HEK293 (cell line): Measurements from ENCODE around the gene C6orf141.

Experiments used
- KLF9 ChIP-seq: fragments of 450-650 bp; formaldehyde crosslinking; IDR thresholded peaks from 2 replicates; pipeline ENCODE4 v1.5.1; 2016; ENCODE audit warnings: missing biosample characterization, missing genetic modification characterization, low read depth
- MZF1 ChIP-seq: fragments of 450-650 bp; formaldehyde crosslinking; IDR thresholded peaks from 2 replicates; pipeline ENCODE4 v1.5.1; 2017; ENCODE audit warnings: missing biosample characterization, missing genetic modification characterization, borderline replicate concordance
- ZNF155 ChIP-seq: fragments of 450-650 bp; formaldehyde crosslinking; IDR thresholded peaks from 2 replicates; pipeline ENCODE4 v1.5.1; 2016; ENCODE audit warnings: missing biosample characterization, missing genetic modification characterization
- ZNF274 ChIP-seq, 2 experiments: fragments of 200-500 bp in 1 of 2; fragments of 450-650 bp in 1 of 2; sonication (Bioruptor generic) in 1 of 2; formaldehyde crosslinking in 1 of 2; IDR thresholded peaks; 2 replicates each; pipeline versions ENCODE4 v1.5.1 to v1.6.1; 2014 to 2016; ENCODE audit warnings: borderline replicate concordance in 1 of 2, inconsistent platforms in 1 of 2, low read length in 1 of 2, missing biosample characterization in 1 of 2, missing genetic modification characterization in 1 of 2
- ZNF302 ChIP-seq: fragments of 450-650 bp; formaldehyde crosslinking; IDR thresholded peaks from 2 replicates; pipeline ENCODE4 v1.5.1; 2016; ENCODE audit warnings: missing biosample characterization, missing genetic modification characterization, low read depth
- TF ChIP-seq, protein P1 (sequence below): fragments of 450-650 bp; formaldehyde crosslinking; IDR thresholded peaks from 2 replicates; pipeline ENCODE4 v1.5.1; 2016; ENCODE audit warnings: missing biosample characterization, missing genetic modification characterization
- TF ChIP-seq, protein P2 (sequence below): fragments of 450-650 bp; formaldehyde crosslinking; IDR thresholded peaks from 2 replicates; pipeline ENCODE4 v1.5.1; 2016; ENCODE audit warnings: missing biosample characterization, missing genetic modification characterization, low read depth
- TF ChIP-seq, protein P3 (sequence below): fragments of 450-650 bp; formaldehyde crosslinking; IDR thresholded peaks from 2 replicates; pipeline ENCODE4 v1.5.1; 2016; ENCODE audit warnings: missing biosample characterization, missing genetic modification characterization, borderline replicate concordance
- TF ChIP-seq, protein P4 (sequence below): fragments of 450-650 bp; formaldehyde crosslinking; IDR thresholded peaks from 2 replicates; pipeline ENCODE4 v1.5.1; 2016; ENCODE audit warnings: missing biosample characterization, missing genetic modification characterization
- TF ChIP-seq, protein P5 (sequence below): fragments of 450-650 bp; formaldehyde crosslinking; IDR thresholded peaks from 2 replicates; pipeline ENCODE4 v1.5.1; 2016; ENCODE audit warnings: missing biosample characterization, missing genetic modification characterization

DNA sequence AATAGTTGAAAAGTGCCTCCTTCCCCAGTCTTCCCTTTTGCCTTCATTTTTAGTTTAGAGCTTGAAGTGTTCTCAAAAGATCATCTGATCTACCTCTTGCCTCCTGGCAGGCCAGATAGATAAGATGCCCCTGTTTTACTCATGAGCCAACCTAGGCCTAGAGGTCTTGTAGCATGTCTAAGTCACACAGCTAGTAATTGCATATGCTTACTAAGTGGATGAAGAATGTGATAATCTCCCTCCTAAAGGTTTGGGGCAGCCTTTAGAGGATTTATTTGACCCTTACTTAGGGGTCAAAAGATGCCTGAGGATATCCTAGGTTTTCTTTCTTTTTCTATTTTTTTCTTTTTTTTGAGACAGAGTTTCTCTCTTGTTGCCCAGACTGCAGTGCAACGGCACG is 2.1 kb downstream of the C6orf141 start:
- TF ChIP-seq ZNF274 (IDR thresholded peaks at IDR 0.05; ENCODE audit: low read length), result no peak
- TF ChIP-seq ZNF274 (tag by site-specific recombination; IDR thresholded peaks at IDR 0.05; ENCODE audit: borderline replicate concordance), result no peak
- TF ChIP-seq, protein P1, sequence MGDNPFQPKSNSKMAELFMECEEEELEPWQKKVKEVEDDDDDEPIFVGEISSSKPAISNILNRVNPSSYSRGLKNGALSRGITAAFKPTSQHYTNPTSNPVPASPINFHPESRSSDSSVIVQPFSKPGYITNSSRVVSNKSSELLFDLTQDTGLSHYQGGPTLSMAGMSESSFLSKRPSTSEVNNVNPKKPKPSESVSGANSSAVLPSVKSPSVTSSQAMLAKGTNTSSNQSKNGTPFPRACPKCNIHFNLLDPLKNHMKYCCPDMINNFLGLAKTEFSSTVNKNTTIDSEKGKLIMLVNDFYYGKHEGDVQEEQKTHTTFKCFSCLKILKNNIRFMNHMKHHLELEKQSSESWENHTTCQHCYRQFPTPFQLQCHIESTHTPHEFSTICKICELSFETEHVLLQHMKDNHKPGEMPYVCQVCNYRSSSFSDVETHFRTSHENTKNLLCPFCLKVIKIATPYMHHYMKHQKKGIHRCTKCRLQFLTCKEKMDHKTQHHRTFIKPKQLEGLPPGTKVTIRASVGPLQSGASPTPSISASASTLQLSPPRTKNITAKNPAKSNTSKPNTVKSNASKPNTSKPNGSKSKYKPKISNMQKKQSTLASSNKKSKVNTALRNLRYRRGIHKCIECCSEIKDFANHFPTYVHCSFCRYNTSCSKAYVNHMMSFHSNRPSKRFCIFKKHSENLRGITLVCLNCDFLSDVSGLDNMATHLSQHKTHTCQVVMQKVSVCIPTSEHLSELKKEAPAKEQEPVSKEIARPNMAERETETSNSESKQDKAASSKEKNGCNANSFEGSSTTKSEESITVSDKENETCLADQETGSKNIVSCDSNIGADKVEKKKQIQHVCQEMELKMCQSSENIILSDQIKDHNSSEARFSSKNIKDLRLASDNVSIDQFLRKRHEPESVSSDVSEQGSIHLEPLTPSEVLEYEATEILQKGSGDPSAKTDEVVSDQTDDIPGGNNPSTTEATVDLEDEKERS (tag by site-specific recombination), result no peak
- TF ChIP-seq, protein P2, sequence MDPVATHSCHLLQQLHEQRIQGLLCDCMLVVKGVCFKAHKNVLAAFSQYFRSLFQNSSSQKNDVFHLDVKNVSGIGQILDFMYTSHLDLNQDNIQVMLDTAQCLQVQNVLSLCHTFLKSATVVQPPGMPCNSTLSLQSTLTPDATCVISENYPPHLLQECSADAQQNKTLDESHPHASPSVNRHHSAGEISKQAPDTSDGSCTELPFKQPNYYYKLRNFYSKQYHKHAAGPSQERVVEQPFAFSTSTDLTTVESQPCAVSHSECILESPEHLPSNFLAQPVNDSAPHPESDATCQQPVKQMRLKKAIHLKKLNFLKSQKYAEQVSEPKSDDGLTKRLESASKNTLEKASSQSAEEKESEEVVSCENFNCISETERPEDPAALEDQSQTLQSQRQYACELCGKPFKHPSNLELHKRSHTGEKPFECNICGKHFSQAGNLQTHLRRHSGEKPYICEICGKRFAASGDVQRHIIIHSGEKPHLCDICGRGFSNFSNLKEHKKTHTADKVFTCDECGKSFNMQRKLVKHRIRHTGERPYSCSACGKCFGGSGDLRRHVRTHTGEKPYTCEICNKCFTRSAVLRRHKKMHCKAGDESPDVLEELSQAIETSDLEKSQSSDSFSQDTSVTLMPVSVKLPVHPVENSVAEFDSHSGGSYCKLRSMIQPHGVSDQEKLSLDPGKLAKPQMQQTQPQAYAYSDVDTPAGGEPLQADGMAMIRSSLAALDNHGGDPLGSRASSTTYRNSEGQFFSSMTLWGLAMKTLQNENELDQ (tag by site-specific recombination), result no peak
- no peak for TF ChIP-seq ZNF302 (tag by site-specific recombination)
- no peak for TF ChIP-seq KLF9 (tag by site-specific recombination)
- TF ChIP-seq, protein P3, sequence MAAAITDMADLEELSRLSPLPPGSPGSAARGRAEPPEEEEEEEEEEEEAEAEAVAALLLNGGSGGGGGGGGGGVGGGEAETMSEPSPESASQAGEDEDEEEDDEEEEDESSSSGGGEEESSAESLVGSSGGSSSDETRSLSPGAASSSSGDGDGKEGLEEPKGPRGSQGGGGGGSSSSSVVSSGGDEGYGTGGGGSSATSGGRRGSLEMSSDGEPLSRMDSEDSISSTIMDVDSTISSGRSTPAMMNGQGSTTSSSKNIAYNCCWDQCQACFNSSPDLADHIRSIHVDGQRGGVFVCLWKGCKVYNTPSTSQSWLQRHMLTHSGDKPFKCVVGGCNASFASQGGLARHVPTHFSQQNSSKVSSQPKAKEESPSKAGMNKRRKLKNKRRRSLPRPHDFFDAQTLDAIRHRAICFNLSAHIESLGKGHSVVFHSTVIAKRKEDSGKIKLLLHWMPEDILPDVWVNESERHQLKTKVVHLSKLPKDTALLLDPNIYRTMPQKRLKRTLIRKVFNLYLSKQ (tag by site-specific recombination), result no peak
- TF ChIP-seq MZF1 (tag by site-specific recombination), result no peak
- TF ChIP-seq, protein P4, sequence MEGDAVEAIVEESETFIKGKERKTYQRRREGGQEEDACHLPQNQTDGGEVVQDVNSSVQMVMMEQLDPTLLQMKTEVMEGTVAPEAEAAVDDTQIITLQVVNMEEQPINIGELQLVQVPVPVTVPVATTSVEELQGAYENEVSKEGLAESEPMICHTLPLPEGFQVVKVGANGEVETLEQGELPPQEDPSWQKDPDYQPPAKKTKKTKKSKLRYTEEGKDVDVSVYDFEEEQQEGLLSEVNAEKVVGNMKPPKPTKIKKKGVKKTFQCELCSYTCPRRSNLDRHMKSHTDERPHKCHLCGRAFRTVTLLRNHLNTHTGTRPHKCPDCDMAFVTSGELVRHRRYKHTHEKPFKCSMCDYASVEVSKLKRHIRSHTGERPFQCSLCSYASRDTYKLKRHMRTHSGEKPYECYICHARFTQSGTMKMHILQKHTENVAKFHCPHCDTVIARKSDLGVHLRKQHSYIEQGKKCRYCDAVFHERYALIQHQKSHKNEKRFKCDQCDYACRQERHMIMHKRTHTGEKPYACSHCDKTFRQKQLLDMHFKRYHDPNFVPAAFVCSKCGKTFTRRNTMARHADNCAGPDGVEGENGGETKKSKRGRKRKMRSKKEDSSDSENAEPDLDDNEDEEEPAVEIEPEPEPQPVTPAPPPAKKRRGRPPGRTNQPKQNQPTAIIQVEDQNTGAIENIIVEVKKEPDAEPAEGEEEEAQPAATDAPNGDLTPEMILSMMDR (tag by site-specific recombination), result no peak
- TF ChIP-seq, protein P5, sequence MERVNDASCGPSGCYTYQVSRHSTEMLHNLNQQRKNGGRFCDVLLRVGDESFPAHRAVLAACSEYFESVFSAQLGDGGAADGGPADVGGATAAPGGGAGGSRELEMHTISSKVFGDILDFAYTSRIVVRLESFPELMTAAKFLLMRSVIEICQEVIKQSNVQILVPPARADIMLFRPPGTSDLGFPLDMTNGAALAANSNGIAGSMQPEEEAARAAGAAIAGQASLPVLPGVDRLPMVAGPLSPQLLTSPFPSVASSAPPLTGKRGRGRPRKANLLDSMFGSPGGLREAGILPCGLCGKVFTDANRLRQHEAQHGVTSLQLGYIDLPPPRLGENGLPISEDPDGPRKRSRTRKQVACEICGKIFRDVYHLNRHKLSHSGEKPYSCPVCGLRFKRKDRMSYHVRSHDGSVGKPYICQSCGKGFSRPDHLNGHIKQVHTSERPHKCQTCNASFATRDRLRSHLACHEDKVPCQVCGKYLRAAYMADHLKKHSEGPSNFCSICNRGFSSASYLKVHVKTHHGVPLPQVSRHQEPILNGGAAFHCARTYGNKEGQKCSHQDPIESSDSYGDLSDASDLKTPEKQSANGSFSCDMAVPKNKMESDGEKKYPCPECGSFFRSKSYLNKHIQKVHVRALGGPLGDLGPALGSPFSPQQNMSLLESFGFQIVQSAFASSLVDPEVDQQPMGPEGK (tag by site-specific recombination), result no peak
- TF ChIP-seq ZNF155, result no peak
